ENCODE results near the gene PRH2.

PRH2 gene

DNA sequence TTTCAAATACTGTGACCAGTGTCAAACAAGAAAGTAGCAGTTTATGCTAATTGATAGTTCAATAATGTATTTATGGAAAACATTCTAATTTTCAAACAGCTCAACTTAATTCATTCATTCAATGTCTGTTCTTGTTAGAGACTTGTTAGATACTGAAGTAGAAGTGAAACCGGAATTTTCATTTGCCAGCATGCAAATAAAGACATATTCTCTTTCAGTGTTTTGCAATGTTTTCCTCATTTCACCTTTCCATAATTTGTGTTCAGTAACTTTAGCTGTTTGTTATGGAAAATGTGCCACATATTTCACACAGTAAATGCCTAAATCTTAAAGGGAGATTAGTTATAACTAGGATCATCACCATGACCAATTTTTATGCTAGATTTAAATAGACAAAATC is 36.4 kb downstream of the PRH2 start:
- no peak for DNase-seq

DNA sequence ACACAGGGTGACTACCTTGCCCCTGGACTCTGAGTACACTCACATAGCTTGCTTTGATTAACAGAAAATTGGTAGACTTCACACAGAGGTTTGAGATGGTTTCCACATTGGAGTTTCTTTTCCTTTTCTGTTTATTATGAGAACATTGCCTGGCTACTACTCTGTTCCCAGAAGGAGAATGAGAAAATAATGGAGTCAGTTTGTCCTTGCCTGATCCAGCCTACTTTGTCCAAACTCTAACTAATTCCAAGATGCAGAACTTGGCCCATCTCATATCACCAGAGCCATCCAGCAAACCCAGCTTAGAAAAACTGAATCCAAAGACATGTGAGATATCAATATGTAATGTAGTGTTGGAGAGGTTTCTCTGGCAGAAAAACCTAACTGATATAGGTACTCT is 37.3 kb downstream of the PRH2 start:
- no peak for DNase-seq

DNA sequence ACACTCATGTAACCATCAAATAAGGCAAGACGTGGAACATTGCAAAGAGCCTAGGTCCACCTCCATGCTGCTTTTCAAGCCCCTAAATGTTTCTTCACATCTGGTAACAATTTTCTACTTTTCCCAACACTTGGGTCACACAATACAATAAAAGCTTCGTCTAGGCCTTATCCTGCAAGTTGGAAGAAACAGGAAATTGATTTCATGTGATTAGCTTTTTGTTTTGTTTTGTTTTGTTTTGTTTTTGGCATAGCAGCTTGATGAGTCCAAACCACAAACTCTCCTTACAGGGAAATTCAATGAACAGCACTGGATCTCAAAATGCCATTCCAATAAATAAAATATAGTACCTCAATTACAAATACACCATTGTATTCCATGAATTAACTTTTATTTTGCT is 38.4 kb downstream of the PRH2 start:
- DNase-seq, result no peak

DNA sequence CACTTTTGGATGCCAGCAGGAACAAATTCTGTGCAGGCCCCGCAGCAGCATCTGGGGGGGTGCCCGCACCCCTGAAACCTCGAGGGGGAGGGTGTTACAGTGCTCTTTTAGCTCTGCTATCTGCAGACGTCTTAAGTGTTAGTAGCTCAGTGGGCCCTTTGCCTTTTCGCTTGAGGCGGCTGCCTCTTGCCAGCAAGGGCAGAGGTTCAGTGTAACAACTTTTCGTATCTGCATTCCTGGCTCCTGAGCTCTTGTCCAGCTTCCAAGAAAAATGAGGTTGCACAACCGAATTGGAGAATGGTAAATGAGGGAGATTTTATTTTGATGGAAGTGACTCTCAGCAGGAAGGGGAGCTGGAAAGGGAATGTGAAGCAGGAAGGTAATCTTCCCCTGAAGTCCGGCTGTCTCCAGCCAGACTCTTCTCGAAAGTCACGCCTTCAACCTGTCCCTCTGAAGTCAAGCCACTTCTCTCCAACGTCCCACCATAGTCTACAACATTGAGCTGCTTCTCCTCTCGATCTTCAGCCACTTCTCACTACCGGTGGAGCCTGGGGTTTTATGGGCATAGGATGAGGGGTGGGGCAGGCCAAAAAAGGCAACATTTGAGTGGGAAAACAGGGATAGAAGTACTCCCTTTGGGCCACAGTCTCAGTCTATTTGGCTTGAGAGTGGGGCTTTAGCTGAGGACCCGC is 39.9 kb downstream of the PRH2 start:
- no peak for DNase-seq

DNA sequence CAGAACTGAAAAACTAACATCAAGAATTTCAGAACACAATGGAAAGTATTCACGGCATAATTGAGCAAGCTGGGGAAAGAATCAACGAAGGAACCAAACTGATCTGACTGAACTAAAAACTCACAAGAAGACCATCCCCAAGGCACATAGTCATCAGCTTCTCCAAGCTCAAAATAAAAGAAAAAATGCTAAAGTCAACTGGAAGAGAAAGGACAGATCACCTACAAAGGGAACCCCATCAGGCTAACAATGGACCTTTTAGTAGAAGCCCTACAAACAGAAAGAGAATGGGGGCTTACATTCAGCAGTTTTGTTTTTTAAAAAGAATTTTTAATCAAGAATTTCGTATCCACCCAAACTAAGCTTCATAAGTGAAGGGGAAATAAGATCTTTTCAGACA is 45.9 kb downstream of the PRH2 start:
- DNase-seq, result no peak

GRCh38 chr12:10982244-10982643 is 53.2 kb downstream of the PRH2 start:
- no peak for DNase-seq

Data from NCI-H2029 treated with DMSO at 0.1 percent for 48 hours (cell line).